SK-N-SH (cell line): ENCODE data around the gene CCDC172. TPM values are rescaled to one million over a fixed set of nuclear protein-coding genes. Genes with fewer than 3 reads are reported as not detected.

Experiments used
- CTCF ChIA-PET: fragments of 300-600, 350-600 bp; formaldehyde crosslinking; extraction: SDS; loops from one replicate; lab custom pipeline; 2021; lab: Yijun Ruan, JAX
- POLR2A ChIA-PET: fragments of 350-600 bp; sonication (Branson Sonifier 250); formaldehyde crosslinking; extraction: SDS; loops from one replicate; lab custom pipeline; 2020; ENCODE audit warnings: antibody characterized with exemption, inconsistent platforms; lab: Yijun Ruan, JAX
- DNase-seq: peaks from one replicate; pipeline ENCODE4 v3.0.0; 2012
- H2AFZ ChIP-seq: fragments of 200-600 bp; sonication (generic); 2 replicates; pipeline ENCODE4 v1.8.1; 2016; ENCODE audit warnings: antibody characterized with exemption, mild to moderate bottlenecking, low read depth
- H3F3A ChIP-seq: fragments of 200-600 bp; sonication (generic); replicated peaks from 2 replicates; pipeline ENCODE3; 2016; ENCODE audit warnings: antibody characterized with exemption, mild to moderate bottlenecking; ENCODE audit not compliant: insufficient read depth
- H3K27ac ChIP-seq, 2 experiments: fragments of 200-500 bp in 1 of 2; fragments of 200-600 bp in 1 of 2; sonication (Bioruptor generic) in 1 of 2; sonication (generic), shearing (Covaris generic) in 1 of 2; 2 replicates each; pipeline versions ENCODE4 v1.5.1 to v1.6.1; 2014 to 2016; ENCODE audit warnings: low read depth in 2 of 2, inconsistent platforms in 1 of 2, low read length in 1 of 2, mild to moderate bottlenecking in 1 of 2, mixed read lengths in 1 of 2
- H3K27me3 ChIP-seq: fragments of 200-600 bp; sonication (generic), shearing (Covaris generic); 2 replicates; pipeline ENCODE4 v1.6.1; 2016; ENCODE audit warnings: mixed run types; ENCODE audit not compliant: insufficient read depth
- H3K36me3 ChIP-seq, 2 experiments: fragments of 200-500 bp in 1 of 2; fragments of 200-600 bp in 1 of 2; sonication (Bioruptor generic) in 1 of 2; sonication (generic) in 1 of 2; replicated peaks in 1 of 2; 2 replicates each; pipeline versions ENCODE3 to v1.5.1; 2014 to 2016; ENCODE audit warnings: low read length in 1 of 2, mild to moderate bottlenecking in 1 of 2; ENCODE audit not compliant: insufficient read depth in 2 of 2, control insufficient read depth in 1 of 2
- H3K4me1 ChIP-seq, 2 experiments: fragments of 200-500 bp in 1 of 2; fragments of 200-600 bp in 1 of 2; sonication (Bioruptor generic) in 1 of 2; sonication (generic), shearing (Covaris generic) in 1 of 2; 2 replicates each; pipeline versions ENCODE4 v1.5.1 to v1.6.1; 2014 to 2016; ENCODE audit warnings: low read depth in 1 of 2, low read length in 1 of 2, mixed run types in 1 of 2; ENCODE audit not compliant: insufficient read depth in 2 of 2, control insufficient read depth in 1 of 2
- H3K4me2 ChIP-seq: fragments of 200-600 bp; sonication (generic), shearing (Covaris generic); 2 replicates; pipeline ENCODE4 v1.6.1; 2017; ENCODE audit warnings: mixed run types
- H3K4me3 ChIP-seq, 2 experiments: fragments of 200-500 bp in 1 of 2; fragments of 200-600 bp in 1 of 2; sonication (Bioruptor generic) in 1 of 2; sonication (generic), shearing (Covaris generic) in 1 of 2; 2 replicates each; pipeline versions ENCODE4 v1.5.1 to v1.8.1; 2014 to 2016; ENCODE audit warnings: low read depth in 2 of 2, inconsistent platforms in 1 of 2, low read length in 1 of 2, mild to moderate bottlenecking in 1 of 2, mixed read lengths in 1 of 2, moderate library complexity in 1 of 2
- H3K79me2 ChIP-seq: fragments of 200-600 bp; sonication (generic); 2 replicates; pipeline ENCODE4 v1.8.1; 2017; ENCODE audit warnings: mild to moderate bottlenecking; ENCODE audit not compliant: insufficient read depth
- H3K9ac ChIP-seq: fragments of 200-600 bp; sonication (generic); 2 replicates; pipeline ENCODE4 v1.6.1; 2017; ENCODE audit warnings: mixed run types
- H3K9me2 ChIP-seq: fragments of 200-600 bp; sonication (generic); 2 replicates; pipeline ENCODE4 v1.6.1; 2017; ENCODE audit warnings: mixed run types
- H3K9me3 ChIP-seq: fragments of 200-600 bp; sonication (generic); 2 replicates; pipeline ENCODE4 v1.6.1; 2017; ENCODE audit warnings: mixed run types, mild to moderate bottlenecking, moderate library complexity
- H4K20me1 ChIP-seq: fragments of 200-600 bp; sonication (generic); 2 replicates; pipeline ENCODE4 v1.6.1; 2017; ENCODE audit warnings: mild to moderate bottlenecking, mixed run types; ENCODE audit not compliant: insufficient read depth
- MXI1 ChIP-seq: IDR thresholded peaks from 2 replicates; pipeline ENCODE4 v1.6.1; 2012; ENCODE audit warnings: mild to moderate bottlenecking, low read depth, low read length, improper control_type of control experiment
- NFIC ChIP-seq: IDR thresholded peaks from 2 replicates; pipeline ENCODE4 v1.4.0; 2012; ENCODE audit warnings: borderline replicate concordance
- RXRA ChIP-seq: IDR thresholded peaks from 2 replicates; pipeline ENCODE4 v1.4.0; 2012; ENCODE audit warnings: low read depth, mild to moderate bottlenecking, borderline replicate concordance
- TEAD4 ChIP-seq: IDR thresholded peaks from 2 replicates; pipeline ENCODE4 v1.4.0; 2012; ENCODE audit warnings: mild to moderate bottlenecking, borderline replicate concordance; ENCODE audit not compliant: insufficient read depth
- WGBS: methylation state at CpG from one replicate; pipeline ENCODE4 v1.1.6; 2017; ENCODE audit warnings: low lambda C conversion rate; 5-methylcytosine and 5-hydroxymethylcytosine counted together
- polyA plus RNA-seq, 3 experiments: library from polyadenylated mRNA; depleted of rRNA; stranded (reverse); fragments of >200 nt; gene quantifications; 2 replicates each; pipeline ENCODE4 v1.2.3, GENCODE V29; 2012
- small RNA-seq, 7 experiments: library from RNA; depleted of rRNA; stranded (forward); fragments of <200 nt; gene quantifications; one replicate each; pipeline ENCODE3, GENCODE V24; 2012
- TF ChIP-seq, protein P1 (sequence below): IDR thresholded peaks from 2 replicates; pipeline ENCODE4 v1.4.0; 2012; ENCODE audit warnings: low read depth, borderline replicate concordance

CCDC172 gene
- polyA plus RNA-seq, 1 of the 3 experiments (the other 2 are of a cell fraction): not detected

DNA sequence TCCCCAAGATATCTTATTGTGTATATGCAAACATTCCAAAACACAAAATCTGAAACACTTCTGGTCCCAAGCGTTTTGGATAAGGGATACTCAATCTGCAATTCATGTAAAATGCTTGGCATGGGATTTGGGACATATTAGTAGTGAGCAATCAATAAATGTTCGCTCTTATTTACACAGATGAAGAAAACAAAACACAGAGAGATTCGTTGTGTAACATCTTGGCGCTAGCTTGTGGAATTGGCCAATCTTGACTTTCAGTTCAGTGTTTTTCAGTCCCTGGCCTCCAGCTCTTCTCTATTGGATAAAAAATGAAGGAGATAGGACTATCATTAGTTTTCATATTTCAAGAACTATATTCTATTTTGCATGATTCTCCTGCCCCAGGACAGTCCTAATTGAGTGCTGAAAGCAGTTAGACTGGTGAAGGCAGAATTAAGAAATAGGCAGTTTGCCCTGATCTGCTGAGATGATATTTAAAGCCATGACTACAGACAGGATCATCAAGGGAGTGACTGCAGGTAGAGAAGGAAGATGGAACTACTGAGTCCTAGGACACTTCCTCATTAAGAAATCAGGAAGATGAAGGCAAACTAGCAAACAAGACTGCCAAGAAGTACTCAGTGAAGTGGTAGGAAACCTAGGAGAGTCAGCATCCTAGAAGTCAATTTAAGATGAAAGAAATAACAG is 105.2 kb downstream of the CCDC172 start:
- ChIA-PET POLR2A (no interaction called here), CTCF (interaction anchor here (1.7 kb wide), 1 partner anchor 14 kb away, joined by 11 read pairs; no protein-coding TSS in a partner anchor)

More for the DNA sequence above, 105.2 kb downstream of the CCDC172 start:
- WGBS: 22% methylated on average over 4 of the region's 4 CpGs
- H3K9me3 ChIP-seq: no peaks in the 10 kb centered on the region
- no peaks in the 10 kb centered on the region for H3K4me1 ChIP-seq
- H4K20me1 ChIP-seq: no peaks in the 10 kb centered on the region
- no peak overlapping the region for H3K4me3 ChIP-seq
- no peak for TF ChIP-seq NFIC
- no peak for TF ChIP-seq TEAD4
- no peak for TF ChIP-seq MXI1
- TF ChIP-seq RXRA: no peak
- TF ChIP-seq, protein P1, sequence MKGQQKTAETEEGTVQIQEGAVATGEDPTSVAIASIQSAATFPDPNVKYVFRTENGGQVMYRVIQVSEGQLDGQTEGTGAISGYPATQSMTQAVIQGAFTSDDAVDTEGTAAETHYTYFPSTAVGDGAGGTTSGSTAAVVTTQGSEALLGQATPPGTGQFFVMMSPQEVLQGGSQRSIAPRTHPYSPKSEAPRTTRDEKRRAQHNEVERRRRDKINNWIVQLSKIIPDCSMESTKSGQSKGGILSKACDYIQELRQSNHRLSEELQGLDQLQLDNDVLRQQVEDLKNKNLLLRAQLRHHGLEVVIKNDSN: no peak
- H3K9me2 ChIP-seq: no peaks in the 10 kb centered on the region
- H2AFZ ChIP-seq: no peak overlapping the region
- H3K27me3 ChIP-seq: no peaks in the 10 kb centered on the region
- no peak overlapping the region for H3K4me2 ChIP-seq
- H3K27ac ChIP-seq: no peak overlapping the region
- DNase-seq: no peak
- H3F3A ChIP-seq: no peaks in the 10 kb centered on the region
- no peaks in the 10 kb centered on the region for H3K36me3 ChIP-seq
- no peaks in the 10 kb centered on the region for H3K79me2 ChIP-seq
- H3K9ac ChIP-seq: no peak overlapping the region

Small RNA genes lying within 50 kb of the gene (small RNA-seq; reads per million reads assigned to genes)
- 0 to 0.52 (median 0) reads per million in 7 experiments for gene SNRPGP6

Other genes with a start within 250 kb of the CCDC172 start
- 1.6 and 2.6 TPM in 2 replicates for gene GFRA1, start 51.2 kb upstream of the CCDC172 start, polyA plus RNA-seq (2012; rRNA removed)
- gene PNLIPRP3, start 103.4 kb downstream of the CCDC172 start, polyA plus RNA-seq (2012; rRNA removed): not detected in 2 replicates
- not detected in 2 replicates for gene PNLIP, start 221.5 kb downstream of the CCDC172 start, polyA plus RNA-seq (2012; rRNA removed)